Right atrium auricular region (tissue), 2 donors: ENCODE measurements around the gene GTF3C5. TPM values are rescaled to one million over a fixed set of nuclear protein-coding genes. Genes with fewer than 3 reads are reported as not detected.
"Not testable (repeated sequence)": the region's sequence is repeated elsewhere in the genome, so short reads cannot be mapped to it uniquely, and the experiment has no call there.

Experiments used
- DNase-seq: peaks from one replicate; pipeline ENCODE4 v3.0.0-alpha.2; 2019; ENCODE audit warnings: low spot score
- H3K27ac ChIP-seq, 2 donors: fragments of 200-600 bp; sonication (generic); 1 replicate in 1 of 2; 2 replicates in 1 of 2; pipeline ENCODE4 v1.5.1; 2016 to 2019
- H3K27me3 ChIP-seq, 2 donors: fragments of 200-600 bp; sonication (generic); one replicate each; pipeline versions ENCODE4 v1.5.1 to v1.6.0; 2017 to 2019
- H3K36me3 ChIP-seq: fragments of 200-600 bp; sonication (generic); one replicate; pipeline ENCODE4 v1.5.1; 2016
- H3K4me1 ChIP-seq, 2 donors: fragments of 200-600 bp; sonication (generic); one replicate each; pipeline versions ENCODE4 v1.5.1 to v1.6.0; 2017 to 2019
- H3K4me3 ChIP-seq, 2 donors: fragments of 200-600 bp; sonication (generic); 1 replicate in 1 of 2; 2 replicates in 1 of 2; pipeline ENCODE4 v1.5.1; 2017 to 2019; ENCODE audit warnings: mild to moderate bottlenecking in 1 of 2, moderate library complexity in 1 of 2
- H3K9me3 ChIP-seq, 2 donors: fragments of 200-600 bp; sonication (generic); one replicate each; pipeline ENCODE4 v1.5.1; 2019
- total RNA-seq, 2 donors: library from RNA; depleted of rRNA; stranded (reverse); fragments of >200 nt; gene quantifications; one replicate each; pipeline ENCODE4 v1.1.0, GENCODE V29; 2016
- TF ChIP-seq, protein P1 (sequence below), 2 donors: fragments of 200-600 bp; sonication (generic); IDR thresholded peaks; one replicate each; pipeline ENCODE4 v1.5.1; 2019; ENCODE audit warnings: antibody characterized with exemption in 2 of 2

The GTF3C5 gene
- total RNA-seq, 2 donors from 2014 or later, result 30.5 to 31.1 TPM

- H3K27me3 ChIP-seq, result no peaks in the 10 kb centered on the region
- TF ChIP-seq, protein P1, sequence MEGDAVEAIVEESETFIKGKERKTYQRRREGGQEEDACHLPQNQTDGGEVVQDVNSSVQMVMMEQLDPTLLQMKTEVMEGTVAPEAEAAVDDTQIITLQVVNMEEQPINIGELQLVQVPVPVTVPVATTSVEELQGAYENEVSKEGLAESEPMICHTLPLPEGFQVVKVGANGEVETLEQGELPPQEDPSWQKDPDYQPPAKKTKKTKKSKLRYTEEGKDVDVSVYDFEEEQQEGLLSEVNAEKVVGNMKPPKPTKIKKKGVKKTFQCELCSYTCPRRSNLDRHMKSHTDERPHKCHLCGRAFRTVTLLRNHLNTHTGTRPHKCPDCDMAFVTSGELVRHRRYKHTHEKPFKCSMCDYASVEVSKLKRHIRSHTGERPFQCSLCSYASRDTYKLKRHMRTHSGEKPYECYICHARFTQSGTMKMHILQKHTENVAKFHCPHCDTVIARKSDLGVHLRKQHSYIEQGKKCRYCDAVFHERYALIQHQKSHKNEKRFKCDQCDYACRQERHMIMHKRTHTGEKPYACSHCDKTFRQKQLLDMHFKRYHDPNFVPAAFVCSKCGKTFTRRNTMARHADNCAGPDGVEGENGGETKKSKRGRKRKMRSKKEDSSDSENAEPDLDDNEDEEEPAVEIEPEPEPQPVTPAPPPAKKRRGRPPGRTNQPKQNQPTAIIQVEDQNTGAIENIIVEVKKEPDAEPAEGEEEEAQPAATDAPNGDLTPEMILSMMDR (IDR thresholded peaks at IDR 0.05), result no peak
- H3K9me3 ChIP-seq, result no peaks in the 10 kb centered on the region
- H3K4me1 ChIP-seq, result no peaks in the 10 kb centered on the region
- H3K27ac ChIP-seq, result no peak overlapping the region
- no peak for DNase-seq
- no peak overlapping the region for H3K4me3 ChIP-seq
- H3K36me3 ChIP-seq, result no peaks in the 10 kb centered on the region
Measured at GRCh38 chr9:133088146-133088750, 57.5 kb downstream of the GTF3C5 start.

DNA sequence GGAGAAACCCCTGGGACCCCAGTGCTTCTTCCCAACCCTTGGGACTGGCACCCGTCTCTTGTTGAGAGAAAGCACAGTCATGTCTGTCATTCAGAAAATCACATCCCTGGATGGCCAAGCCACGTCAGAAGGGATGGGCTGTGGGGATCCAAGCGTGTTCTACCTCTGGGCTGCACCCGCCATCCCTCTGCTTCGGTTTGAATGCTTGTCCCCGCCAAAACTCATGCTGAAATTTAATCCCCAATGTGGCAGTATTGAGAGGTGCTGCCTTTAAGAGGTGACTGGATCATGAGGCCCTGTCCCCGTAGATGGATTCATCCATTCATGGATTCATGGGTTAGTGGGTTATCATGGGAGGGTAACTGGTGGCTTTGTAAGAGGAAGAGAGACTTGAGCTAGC, 58.0 kb downstream of the GTF3C5 start:
- DNase-seq, result no peak
- Histone ChIP-seq H3K27ac (no peak overlapping the region), H3K9me3 (no peaks in the 10 kb centered on the region), H3K4me3 (no peak overlapping the region), H3K36me3 (no peaks in the 10 kb centered on the region), H3K27me3 (no peaks in the 10 kb centered on the region), H3K4me1 (no peaks in the 10 kb centered on the region)
- TF ChIP-seq, protein P1 (IDR thresholded peaks at IDR 0.05), result no peak

DNA sequence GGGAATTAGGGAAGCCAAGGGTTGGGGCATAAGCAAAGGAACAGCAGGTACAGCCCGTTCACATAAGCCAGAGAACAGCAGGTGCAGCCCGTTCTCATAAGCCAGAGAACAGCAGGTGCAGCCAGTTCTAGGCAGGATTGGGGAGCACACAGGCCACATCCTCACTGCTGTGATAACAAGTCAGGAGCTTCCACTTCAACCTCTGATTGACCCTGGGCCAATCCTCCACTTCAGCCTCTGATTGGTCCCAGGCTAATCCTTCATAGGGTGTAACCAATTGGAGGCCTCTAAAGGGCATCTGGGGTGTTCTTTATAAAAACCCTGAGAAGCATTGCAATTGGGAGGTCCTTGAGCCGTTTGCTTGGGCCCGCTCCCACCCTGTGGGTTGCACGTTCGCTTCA, 58.5 kb downstream of the GTF3C5 start:
- DNase-seq, result no peak
- TF ChIP-seq, protein P1 (IDR thresholded peaks at IDR 0.05), result no peak
- H3K27ac ChIP-seq, result no peak overlapping the region
- H3K4me1 ChIP-seq, result no peaks in the 10 kb centered on the region
- no peaks in the 10 kb centered on the region for H3K27me3 ChIP-seq
- H3K36me3 ChIP-seq, result no peaks in the 10 kb centered on the region
- no peaks in the 10 kb centered on the region for H3K9me3 ChIP-seq
- no peak overlapping the region for H3K4me3 ChIP-seq

DNA sequence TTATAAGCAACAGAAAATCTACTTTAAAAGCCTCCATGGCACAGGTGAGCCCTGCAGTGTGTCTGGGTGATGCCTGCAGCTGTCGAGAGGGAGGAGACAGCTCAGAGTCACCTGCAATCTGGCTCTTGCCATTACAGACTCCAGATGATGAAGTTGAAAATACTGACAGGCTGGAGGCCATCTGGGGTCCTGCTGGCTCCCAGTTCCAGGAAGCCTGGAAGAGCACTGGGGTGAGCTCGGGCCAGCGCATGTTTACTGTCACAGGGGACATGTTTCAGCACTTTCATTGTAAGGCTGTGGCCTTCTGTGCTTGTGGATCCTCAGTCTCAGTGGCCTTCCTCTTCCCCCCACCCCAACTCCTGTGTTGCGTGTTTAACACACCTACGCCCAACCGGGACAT, 59.4 kb downstream of the GTF3C5 start:
- TF ChIP-seq, protein P1 (IDR thresholded peaks at IDR 0.05), result no peak
- H3K4me3 ChIP-seq, result no peak overlapping the region
- H3K27me3 ChIP-seq, result no peaks in the 10 kb centered on the region
- no peak overlapping the region for H3K27ac ChIP-seq
- H3K4me1 ChIP-seq, result no peaks in the 10 kb centered on the region
- no peaks in the 10 kb centered on the region for H3K36me3 ChIP-seq
- H3K9me3 ChIP-seq, result peaks cover 4 to 5% of the 10 kb centered on the region in 2 donors
- DNase-seq, result no peak

DNA sequence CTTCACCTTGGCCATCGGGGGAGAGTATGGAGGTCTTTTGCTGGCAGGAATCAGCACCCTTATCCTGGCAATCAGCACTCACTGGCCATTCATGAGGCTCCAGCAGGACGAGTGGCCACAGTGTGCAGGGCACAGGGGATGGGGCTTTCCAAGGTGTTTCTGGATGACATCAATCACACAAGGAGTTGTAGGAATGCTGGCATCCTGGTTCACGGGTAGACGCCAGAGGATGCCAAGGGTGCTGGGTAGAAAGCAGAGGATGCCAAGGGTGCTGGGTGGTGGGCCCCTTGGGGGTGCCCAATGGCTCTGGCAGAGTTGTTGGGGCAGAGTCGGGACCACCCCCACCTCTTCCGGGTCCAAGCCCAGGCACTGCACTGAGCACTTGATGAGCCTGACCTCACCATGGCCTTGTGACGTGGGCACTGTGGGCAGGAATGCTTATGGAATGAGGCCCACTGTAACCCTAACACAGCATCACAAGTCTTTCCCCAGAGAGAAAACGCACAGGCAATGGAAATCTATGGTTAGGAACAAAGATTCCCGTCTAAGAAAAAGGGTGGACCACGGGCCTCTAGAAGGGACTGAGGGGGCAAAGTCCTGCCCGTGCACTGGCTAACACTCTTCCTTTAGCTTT, 60.1 kb downstream of the GTF3C5 start:
- Histone ChIP-seq H3K36me3 (no peaks in the 10 kb centered on the region), H3K27me3 (no peaks in the 10 kb centered on the region), H3K4me3 (no peak overlapping the region), H3K4me1 (no peaks in the 10 kb centered on the region), H3K9me3 (peaks cover 4 to 11% of the 10 kb centered on the region in 2 donors), H3K27ac (no peak overlapping the region)
- no peak for DNase-seq
- TF ChIP-seq, protein P1 (IDR thresholded peaks at IDR 0.05), result no peak

DNA sequence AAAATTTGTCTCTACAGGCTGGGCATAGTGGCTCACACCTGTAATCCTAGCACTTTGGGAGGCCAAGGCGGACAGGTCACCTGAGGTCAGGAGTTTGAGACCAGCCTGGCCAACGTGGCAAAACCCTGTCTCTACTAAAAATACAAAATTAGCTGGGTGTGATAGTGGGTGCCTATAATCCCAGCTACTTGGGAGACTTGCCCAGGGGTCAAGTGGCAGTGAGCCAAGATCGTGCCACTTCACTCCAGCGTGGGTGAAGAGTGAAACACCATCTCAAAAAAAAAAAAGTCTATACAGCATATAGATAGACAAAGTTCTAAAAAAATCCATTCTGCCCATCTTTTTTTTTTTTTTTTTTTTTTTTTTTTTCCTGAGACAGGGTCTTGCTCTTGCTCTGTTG, 63.6 kb downstream of the GTF3C5 start:
- Histone ChIP-seq H3K9me3 (peaks cover 4 to 21% of the 10 kb centered on the region in 2 donors), H3K36me3 (peaks cover 28% of the 10 kb centered on the region)
- not testable (repeated sequence) for H3K27me3 ChIP-seq, DNase-seq, H3K27ac ChIP-seq, H3K4me3 ChIP-seq, H3K4me1 ChIP-seq
